GM23338 (cell line): ENCODE results near the gene SUCLG1. TPM values are rescaled to one million over a fixed set of nuclear protein-coding genes. Genes with fewer than 3 reads are reported as not detected.

Experiments used
- ATAC-seq: fragments of 200-7000 bp; cut with Tn5 transposase; 3 replicates; pipeline ENCODE4 v1.9.1; 2020
- DNase-seq: peaks from one replicate; pipeline ENCODE4 v3.0.0-alpha.2; 2015; ENCODE audit warnings: low spot score
- H2AFZ ChIP-seq: fragments of 200-600 bp; sonication (generic); 2 replicates; pipeline ENCODE4 v1.8.0; 2016; ENCODE audit warnings: antibody characterized with exemption, mild to moderate bottlenecking, moderate library complexity
- H3F3A ChIP-seq: fragments of 200-600 bp; sonication (generic); replicated peaks from 2 replicates; pipeline ENCODE4 v1.8.0; 2017; ENCODE audit warnings: antibody characterized with exemption, mixed run types, low read depth
- H3K27ac ChIP-seq: fragments of 200-600 bp; sonication (generic); 2 replicates; pipeline ENCODE4 v1.6.1; 2016; ENCODE audit warnings: low read depth
- H3K27me3 ChIP-seq: fragments of 200-600 bp; sonication (generic); 2 replicates; pipeline ENCODE4 v1.8.0; 2016; ENCODE audit warnings: mild to moderate bottlenecking, mixed run types, moderate library complexity; ENCODE audit not compliant: insufficient read depth
- H3K36me3 ChIP-seq: fragments of 200-600 bp; sonication (generic); 2 replicates; pipeline ENCODE4 v1.8.0; 2016; ENCODE audit warnings: mild to moderate bottlenecking; ENCODE audit not compliant: insufficient read depth
- H3K4me1 ChIP-seq: fragments of 200-600 bp; sonication (generic); 2 replicates; pipeline ENCODE4 v1.8.0; 2016; ENCODE audit warnings: mild to moderate bottlenecking, moderate library complexity; ENCODE audit not compliant: insufficient read depth
- H3K4me2 ChIP-seq: fragments of 200-600 bp; sonication (generic); 2 replicates; pipeline ENCODE4 v1.7.1; 2017; ENCODE audit warnings: mixed run types
- H3K4me3 ChIP-seq: fragments of 200-600 bp; sonication (generic); 2 replicates; pipeline ENCODE4 v1.6.1; 2016; ENCODE audit warnings: mixed run types
- H3K79me2 ChIP-seq: fragments of 200-600 bp; sonication (generic); replicated peaks from 2 replicates; pipeline ENCODE4 v1.8.0; 2017; ENCODE audit warnings: mild to moderate bottlenecking; ENCODE audit not compliant: insufficient read depth
- H3K9me2 ChIP-seq: fragments of 200-600 bp; sonication (generic); 2 replicates; pipeline ENCODE4 v1.8.0; 2017; ENCODE audit not compliant: insufficient read depth
- H4K20me1 ChIP-seq: fragments of 200-600 bp; sonication (generic); replicated peaks from 2 replicates; pipeline ENCODE4 v1.8.0; 2017; ENCODE audit warnings: mild to moderate bottlenecking; ENCODE audit not compliant: insufficient read depth
- H3K27ac Mint-ChIP-seq: 2 replicates; pipeline ENCODE4 v1.8.0; 2020; ENCODE audit warnings: inconsistent platforms, mild to moderate bottlenecking, moderate library complexity, mixed read lengths
- H3K27me3 Mint-ChIP-seq: 3 replicates; pipeline ENCODE4 v1.8.0; 2022; ENCODE audit warnings: low read depth, mild to moderate bottlenecking, moderate library complexity, mixed read lengths, inconsistent platforms; ENCODE audit not compliant: insufficient read depth, poor library complexity
- H3K36me3 Mint-ChIP-seq: 3 replicates; pipeline ENCODE4 v1.8.0; 2021; ENCODE audit warnings: low read depth, mild to moderate bottlenecking, inconsistent platforms, moderate library complexity, mixed read lengths
- H3K4me1 Mint-ChIP-seq: 3 replicates; pipeline ENCODE4 v1.8.0; 2020; ENCODE audit warnings: mild to moderate bottlenecking, inconsistent platforms, mixed read lengths
- H3K4me3 Mint-ChIP-seq: 3 replicates; pipeline ENCODE4 v1.8.0; 2021; ENCODE audit warnings: moderate library complexity, mild to moderate bottlenecking, inconsistent platforms, mixed read lengths
- H3K9me3 Mint-ChIP-seq: 3 replicates; pipeline ENCODE4 v1.8.0; 2020; ENCODE audit warnings: moderate library complexity, mild to moderate bottlenecking, inconsistent platforms, mixed read lengths
- EZH2 ChIP-seq: fragments of 200-600 bp; sonication (generic); IDR thresholded peaks from one replicate; pipeline ENCODE4 v1.8.0; 2017; ENCODE audit warnings: antibody characterized with exemption, mild to moderate bottlenecking, low read depth; ENCODE audit not compliant: unreplicated experiment
- EZH2phosphoT487 ChIP-seq: fragments of 200-600 bp; sonication (generic); IDR thresholded peaks from one replicate; pipeline ENCODE4 v1.8.1; 2018; ENCODE audit warnings: antibody characterized with exemption; ENCODE audit not compliant: unreplicated experiment
- NANOG ChIP-seq: IDR thresholded peaks from 2 replicates; pipeline ENCODE4 v1.6.1; 2016; ENCODE audit warnings: antibody characterized with exemption, borderline replicate concordance
- ZNF114 ChIP-seq: fragments of 250-450 bp; sonication (Bioruptor Pico); IDR thresholded peaks from 2 replicates; pipeline ENCODE4 v1.5.0; 2020; ENCODE audit warnings: mild to moderate bottlenecking, moderate library complexity
- ZNF331 ChIP-seq: fragments of 250-450 bp; sonication (Bioruptor Pico); IDR thresholded peaks from 2 replicates; pipeline ENCODE4 v1.5.0; 2020; ENCODE audit warnings: low read depth, mild to moderate bottlenecking, moderate library complexity
- ZNF462 ChIP-seq: fragments of 250-450 bp; sonication (Bioruptor Pico); IDR thresholded peaks from 2 replicates; pipeline ENCODE4 v1.5.0; 2020; ENCODE audit warnings: mild to moderate bottlenecking, moderate library complexity
- polyA plus RNA-seq: library from polyadenylated mRNA; unstranded; fragments of >200 nt; fragmentation: Nextera tagmentation; extraction: Ambion mirVana; gene quantifications from 2 replicates; pipeline ENCODE4 v1.2.1, GENCODE V29; 2016
- total RNA-seq: library from RNA; depleted of rRNA; stranded (reverse); fragments of >200 nt; shearing (Covaris generic); gene quantifications from 2 replicates; pipeline ENCODE4 v1.2.3, GENCODE V29; 2014
- TF ChIP-seq, protein P1 (sequence below): IDR thresholded peaks from 2 replicates; pipeline ENCODE4 v1.6.1; 2016; ENCODE audit warnings: antibody characterized with exemption
- TF ChIP-seq, protein P2 (sequence below): IDR thresholded peaks from one replicate; pipeline ENCODE4 v1.6.1; 2018; ENCODE audit warnings: antibody characterized with exemption; ENCODE audit not compliant: unreplicated experiment
- TF ChIP-seq, protein P3 (sequence below), 2 experiments: fragments of 200-600 bp in 1 of 2; sonication (generic) in 1 of 2; conservative IDR thresholded peaks; 2 replicates each; pipeline versions ENCODE4 v1.5.1 to v1.6.1; 2016 to 2017; ENCODE audit warnings: antibody characterized with exemption in 2 of 2, low read depth in 2 of 2, mild to moderate bottlenecking in 2 of 2, moderate library complexity in 1 of 2

Gene SUCLG1
- total and polyA plus RNA-seq, 2 experiments from 2014 or later, result 24.3 to 36.0 TPM

DNA sequence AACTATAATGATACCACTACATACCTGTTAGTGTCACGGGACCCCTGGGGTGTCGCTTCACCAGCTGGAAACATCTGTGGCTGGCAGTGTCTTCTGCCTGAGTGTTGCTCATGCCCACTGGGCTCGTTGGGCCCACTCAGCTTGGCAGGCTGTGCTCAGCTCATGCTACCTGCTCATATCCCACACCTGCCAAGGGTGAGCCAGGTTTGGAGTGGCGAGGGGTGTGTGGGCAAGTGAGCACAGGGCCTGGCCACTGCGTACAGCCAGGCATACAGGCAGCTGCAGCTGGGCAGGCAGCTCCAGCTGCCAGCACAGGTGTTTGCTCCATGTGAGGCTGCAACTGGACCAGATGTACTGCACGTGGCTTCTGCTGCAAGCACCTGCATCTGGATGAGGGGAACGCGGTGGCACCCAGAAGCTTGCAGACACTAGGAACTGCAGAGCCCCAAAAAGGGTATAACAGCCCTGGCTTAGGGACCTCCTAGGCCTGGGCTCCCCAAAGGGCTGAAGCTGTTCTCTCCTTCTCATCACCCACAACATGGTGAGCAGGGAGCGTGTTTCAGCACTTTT, 70.1 kb downstream of the SUCLG1 start (continued):
- TF ChIP-seq ZNF462 (CRISPR knock-in tag) (no peak), EZH2phosphoT487 (no peak), ZNF114 (no peak), ZNF331 (CRISPR knock-in tag) (no peak)
- TF ChIP-seq, protein P1, sequence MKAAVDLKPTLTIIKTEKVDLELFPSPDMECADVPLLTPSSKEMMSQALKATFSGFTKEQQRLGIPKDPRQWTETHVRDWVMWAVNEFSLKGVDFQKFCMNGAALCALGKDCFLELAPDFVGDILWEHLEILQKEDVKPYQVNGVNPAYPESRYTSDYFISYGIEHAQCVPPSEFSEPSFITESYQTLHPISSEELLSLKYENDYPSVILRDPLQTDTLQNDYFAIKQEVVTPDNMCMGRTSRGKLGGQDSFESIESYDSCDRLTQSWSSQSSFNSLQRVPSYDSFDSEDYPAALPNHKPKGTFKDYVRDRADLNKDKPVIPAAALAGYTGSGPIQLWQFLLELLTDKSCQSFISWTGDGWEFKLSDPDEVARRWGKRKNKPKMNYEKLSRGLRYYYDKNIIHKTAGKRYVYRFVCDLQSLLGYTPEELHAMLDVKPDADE, result no peak

- Histone ChIP-seq H3K4me1 (no peaks in the 10 kb centered on the region), H3K79me2 (no peaks in the 10 kb centered on the region), H3F3A (no peaks in the 10 kb centered on the region), H3K9me2 (no peaks in the 10 kb centered on the region), H3K4me3 (no peak overlapping the region), H2AFZ (no peak overlapping the region), H3K4me2 (no peak overlapping the region), H3K36me3 (no peaks in the 10 kb centered on the region), H4K20me1 (no peaks in the 10 kb centered on the region), H3K27ac (no peak overlapping the region), H3K27me3 (no peaks in the 10 kb centered on the region)
- no peak overlapping the region for H3K4me3 Mint-ChIP-seq
- peaks cover 9% of the 10 kb centered on the region for H3K9me3 Mint-ChIP-seq
- H3K36me3 Mint-ChIP-seq, result peaks cover 11% of the 10 kb centered on the region; the same call in 1 of the 3 replicates
- ATAC-seq (no peak), DNase-seq (no peak)
- peaks cover 7% of the 10 kb centered on the region for H3K4me1 Mint-ChIP-seq
- no peaks in the 10 kb centered on the region for H3K27me3 Mint-ChIP-seq
- no peak overlapping the region for H3K27ac Mint-ChIP-seq
- TF ChIP-seq ZNF331 (CRISPR knock-in tag), result no peak
- TF ChIP-seq EZH2, result no peak
- TF ChIP-seq NANOG, result no peak
- TF ChIP-seq, protein P2, sequence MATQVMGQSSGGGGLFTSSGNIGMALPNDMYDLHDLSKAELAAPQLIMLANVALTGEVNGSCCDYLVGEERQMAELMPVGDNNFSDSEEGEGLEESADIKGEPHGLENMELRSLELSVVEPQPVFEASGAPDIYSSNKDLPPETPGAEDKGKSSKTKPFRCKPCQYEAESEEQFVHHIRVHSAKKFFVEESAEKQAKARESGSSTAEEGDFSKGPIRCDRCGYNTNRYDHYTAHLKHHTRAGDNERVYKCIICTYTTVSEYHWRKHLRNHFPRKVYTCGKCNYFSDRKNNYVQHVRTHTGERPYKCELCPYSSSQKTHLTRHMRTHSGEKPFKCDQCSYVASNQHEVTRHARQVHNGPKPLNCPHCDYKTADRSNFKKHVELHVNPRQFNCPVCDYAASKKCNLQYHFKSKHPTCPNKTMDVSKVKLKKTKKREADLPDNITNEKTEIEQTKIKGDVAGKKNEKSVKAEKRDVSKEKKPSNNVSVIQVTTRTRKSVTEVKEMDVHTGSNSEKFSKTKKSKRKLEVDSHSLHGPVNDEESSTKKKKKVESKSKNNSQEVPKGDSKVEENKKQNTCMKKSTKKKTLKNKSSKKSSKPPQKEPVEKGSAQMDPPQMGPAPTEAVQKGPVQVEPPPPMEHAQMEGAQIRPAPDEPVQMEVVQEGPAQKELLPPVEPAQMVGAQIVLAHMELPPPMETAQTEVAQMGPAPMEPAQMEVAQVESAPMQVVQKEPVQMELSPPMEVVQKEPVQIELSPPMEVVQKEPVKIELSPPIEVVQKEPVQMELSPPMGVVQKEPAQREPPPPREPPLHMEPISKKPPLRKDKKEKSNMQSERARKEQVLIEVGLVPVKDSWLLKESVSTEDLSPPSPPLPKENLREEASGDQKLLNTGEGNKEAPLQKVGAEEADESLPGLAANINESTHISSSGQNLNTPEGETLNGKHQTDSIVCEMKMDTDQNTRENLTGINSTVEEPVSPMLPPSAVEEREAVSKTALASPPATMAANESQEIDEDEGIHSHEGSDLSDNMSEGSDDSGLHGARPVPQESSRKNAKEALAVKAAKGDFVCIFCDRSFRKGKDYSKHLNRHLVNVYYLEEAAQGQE, result no peak
- TF ChIP-seq, protein P3, sequence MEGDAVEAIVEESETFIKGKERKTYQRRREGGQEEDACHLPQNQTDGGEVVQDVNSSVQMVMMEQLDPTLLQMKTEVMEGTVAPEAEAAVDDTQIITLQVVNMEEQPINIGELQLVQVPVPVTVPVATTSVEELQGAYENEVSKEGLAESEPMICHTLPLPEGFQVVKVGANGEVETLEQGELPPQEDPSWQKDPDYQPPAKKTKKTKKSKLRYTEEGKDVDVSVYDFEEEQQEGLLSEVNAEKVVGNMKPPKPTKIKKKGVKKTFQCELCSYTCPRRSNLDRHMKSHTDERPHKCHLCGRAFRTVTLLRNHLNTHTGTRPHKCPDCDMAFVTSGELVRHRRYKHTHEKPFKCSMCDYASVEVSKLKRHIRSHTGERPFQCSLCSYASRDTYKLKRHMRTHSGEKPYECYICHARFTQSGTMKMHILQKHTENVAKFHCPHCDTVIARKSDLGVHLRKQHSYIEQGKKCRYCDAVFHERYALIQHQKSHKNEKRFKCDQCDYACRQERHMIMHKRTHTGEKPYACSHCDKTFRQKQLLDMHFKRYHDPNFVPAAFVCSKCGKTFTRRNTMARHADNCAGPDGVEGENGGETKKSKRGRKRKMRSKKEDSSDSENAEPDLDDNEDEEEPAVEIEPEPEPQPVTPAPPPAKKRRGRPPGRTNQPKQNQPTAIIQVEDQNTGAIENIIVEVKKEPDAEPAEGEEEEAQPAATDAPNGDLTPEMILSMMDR (conservative IDR thresholded peaks at IDR 0.05; ENCODE audit: low read depth in 2 of 2), result no peak
These were observed 70.9 kb downstream of the SUCLG1 start for GRCh38 chr2:84388133-84388532.
